Esophagus squamous epithelium (tissue), 4 donors: ENCODE results near the gene FHIT.

Experiments used
- POLR2A ChIP-seq, 4 donors: fragments of 450-650 bp; IDR thresholded peaks; one replicate each; pipeline ENCODE4 v1.6.1; 2017; ENCODE audit warnings: antibody characterized with exemption in 4 of 4, mild to moderate bottlenecking in 4 of 4, moderate library complexity in 3 of 4
- TF ChIP-seq, protein P1 (sequence below), 6 experiments: fragments of 450-650 bp in 4 of 6; fragments of 200-600 bp in 2 of 6; sonication (generic) in 2 of 6; IDR thresholded peaks; one replicate each; pipeline ENCODE4 v1.5.1; 2016 to 2019; ENCODE audit warnings: antibody characterized with exemption in 6 of 6, mild to moderate bottlenecking in 4 of 6, moderate library complexity in 4 of 6

DNA sequence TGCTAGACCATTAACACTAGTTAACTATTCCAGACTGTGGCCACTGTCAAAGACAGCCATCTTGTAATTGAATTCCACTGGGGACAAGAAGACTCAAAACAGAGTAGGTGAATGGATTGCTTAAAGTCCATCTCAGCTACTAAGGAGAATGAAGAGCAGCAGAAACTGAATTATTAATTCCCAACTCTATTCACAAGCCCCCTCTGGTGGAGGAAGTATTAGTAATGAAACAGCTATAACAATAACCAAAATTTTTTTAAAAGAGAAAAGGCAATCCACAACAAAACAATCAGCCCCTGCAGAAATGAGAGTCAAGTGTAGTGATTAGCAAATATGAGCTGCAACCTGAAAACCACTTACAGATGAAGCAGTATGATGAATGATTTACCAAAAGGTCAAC is 302.8 kb downstream of the FHIT start:
- TF ChIP-seq, protein P1, sequence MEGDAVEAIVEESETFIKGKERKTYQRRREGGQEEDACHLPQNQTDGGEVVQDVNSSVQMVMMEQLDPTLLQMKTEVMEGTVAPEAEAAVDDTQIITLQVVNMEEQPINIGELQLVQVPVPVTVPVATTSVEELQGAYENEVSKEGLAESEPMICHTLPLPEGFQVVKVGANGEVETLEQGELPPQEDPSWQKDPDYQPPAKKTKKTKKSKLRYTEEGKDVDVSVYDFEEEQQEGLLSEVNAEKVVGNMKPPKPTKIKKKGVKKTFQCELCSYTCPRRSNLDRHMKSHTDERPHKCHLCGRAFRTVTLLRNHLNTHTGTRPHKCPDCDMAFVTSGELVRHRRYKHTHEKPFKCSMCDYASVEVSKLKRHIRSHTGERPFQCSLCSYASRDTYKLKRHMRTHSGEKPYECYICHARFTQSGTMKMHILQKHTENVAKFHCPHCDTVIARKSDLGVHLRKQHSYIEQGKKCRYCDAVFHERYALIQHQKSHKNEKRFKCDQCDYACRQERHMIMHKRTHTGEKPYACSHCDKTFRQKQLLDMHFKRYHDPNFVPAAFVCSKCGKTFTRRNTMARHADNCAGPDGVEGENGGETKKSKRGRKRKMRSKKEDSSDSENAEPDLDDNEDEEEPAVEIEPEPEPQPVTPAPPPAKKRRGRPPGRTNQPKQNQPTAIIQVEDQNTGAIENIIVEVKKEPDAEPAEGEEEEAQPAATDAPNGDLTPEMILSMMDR (IDR thresholded peaks at IDR 0.05) = peak in 2 of 6 experiments; percentile 8 to 34
- no peak for TF ChIP-seq POLR2A (IDR thresholded peaks at IDR 0.05)
